ENCODE measurements around the gene TRIM29.
A peak's percentile ranks its signal among the peaks of the same experiment; 100 is the strongest.

TRIM29 gene

DNA sequence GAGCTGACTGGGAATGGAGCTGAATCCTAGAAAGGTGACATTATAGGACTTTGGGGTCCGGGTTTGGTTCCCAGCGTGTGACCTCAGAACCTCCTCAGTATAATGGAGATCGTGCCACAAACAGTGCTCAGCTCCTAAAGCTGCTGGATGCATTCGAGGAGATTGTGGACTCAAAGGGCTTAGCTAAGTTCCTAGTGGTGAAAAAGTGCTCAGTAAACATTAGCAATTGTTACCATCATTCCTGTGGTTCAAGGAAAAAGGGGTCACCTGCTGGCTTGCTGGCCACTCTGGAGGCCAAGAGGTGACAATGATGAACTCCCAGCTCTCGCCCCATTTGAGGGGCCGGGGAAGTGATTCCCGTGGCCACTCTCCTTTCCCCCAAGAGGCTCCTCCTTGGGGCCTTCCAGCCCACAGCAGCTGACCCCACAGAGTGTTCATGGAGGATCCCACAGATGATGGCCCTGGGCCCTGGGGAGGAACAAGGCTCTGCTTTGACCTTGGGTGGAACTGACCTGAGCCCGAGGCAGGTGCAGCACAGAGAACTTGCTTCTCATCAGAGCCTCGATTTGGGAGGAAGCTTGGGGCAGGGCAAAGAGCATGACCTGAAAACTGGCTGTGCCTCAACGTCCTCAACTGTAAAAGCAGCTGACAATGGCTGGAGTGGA is 40.1 kb downstream of the TRIM29 start:
- DNase-seq (ENCODE audit: low read depth in 2 of 2) = no peak

DNA sequence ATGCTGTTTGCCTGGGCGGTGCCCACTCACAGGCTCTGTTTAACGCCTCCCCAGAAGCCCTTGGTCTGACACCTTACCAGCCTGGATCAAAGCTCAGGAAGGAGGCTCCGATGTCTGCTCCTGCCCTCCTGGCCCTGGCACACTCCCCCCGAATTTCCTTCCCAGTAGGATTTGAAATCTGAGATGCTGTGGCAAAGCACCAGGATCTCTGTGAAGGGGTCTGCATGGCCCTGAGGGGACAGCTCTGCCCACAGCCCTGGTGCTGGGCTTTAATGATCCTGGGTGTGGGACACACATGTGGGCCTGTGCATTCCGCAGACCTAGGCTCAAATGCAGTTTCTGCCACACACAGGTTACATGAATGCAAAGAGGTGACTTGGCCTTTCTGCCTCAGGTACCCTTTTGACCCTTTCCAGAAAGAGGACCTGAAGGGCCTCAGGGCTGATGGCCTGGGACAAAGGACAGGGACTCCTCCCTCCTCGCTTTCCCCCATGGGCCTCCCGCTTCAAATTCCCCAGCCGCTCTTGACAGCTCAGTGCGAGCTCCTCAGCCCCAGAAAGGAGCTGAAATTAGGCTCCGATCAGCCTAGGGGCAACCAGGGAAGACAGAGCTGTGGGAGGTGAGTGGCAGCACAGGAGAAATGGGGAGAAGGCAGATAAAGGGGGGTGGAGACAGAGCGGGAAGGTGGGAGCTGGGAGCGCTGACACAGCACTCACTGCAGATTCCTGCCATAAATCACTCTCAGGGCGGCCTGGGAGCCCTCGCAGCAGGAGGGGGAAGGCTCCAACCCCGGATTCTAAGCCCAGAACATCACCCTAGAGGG is 41.3 kb downstream of the TRIM29 start:
- DNase-seq (ENCODE audit: low read depth in 2 of 2) = no peak

DNA sequence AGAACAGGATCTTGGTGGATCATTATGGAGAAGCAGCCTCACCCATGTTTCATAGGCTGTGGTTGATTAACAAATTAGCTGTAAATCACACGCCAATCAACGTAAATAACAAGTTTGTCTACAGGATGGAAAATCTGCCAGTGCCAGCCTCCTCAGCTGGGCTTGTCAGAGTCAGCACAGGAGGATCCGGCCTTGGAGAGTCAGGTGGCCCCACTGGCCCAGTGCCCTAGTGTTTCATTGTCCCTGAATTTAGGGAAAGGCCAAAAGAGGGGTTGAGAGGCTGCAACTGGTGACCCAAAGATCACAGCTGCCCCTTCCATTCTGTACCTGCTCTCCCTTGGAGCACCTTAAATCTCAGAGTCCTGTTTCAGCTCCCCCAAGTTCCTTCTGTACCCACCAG is 42.4 kb downstream of the TRIM29 start:
- DNase-seq (ENCODE audit: low read depth in 2 of 2) = no peak

DNA sequence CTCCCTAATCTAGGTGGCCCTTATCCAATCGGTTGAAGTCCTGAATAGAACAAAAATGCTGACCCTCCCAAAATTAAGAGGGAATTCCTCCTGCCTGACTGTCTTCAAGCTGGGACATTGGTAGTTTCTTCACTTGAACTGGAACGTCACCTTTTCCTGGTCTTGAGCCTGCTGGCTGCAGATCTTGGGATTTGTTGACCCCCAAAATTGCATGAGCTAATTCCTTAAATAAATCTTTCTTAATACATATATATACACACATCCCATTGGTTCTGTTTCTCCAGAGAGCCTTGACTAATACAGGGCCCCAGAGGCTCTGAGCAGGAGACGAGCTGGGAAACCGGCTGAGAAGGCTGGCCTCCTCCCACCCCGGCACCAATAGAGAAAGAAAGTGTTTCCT is 46.2 kb downstream of the TRIM29 start:
- DNase-seq (ENCODE audit: low read depth in 2 of 2) = no peak

DNA sequence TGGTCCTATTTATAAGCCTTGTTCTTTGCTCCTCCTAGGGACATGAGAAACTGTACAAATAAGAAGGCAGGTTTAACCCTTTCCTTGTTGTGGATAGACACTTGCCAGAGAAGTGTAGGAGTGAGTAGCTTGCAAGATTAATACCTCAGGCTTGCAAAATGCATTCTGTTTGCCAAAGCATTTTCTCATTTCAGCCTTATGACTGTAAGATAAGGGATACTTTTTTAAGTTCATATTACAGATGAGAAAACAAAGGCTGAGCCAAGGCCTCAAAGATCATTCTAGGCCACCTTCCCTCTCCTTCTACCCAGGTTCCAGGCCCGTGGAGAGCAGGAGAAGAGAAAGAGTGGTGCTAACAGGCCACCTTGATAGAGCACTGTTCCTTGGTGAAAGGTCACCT is 46.8 kb downstream of the TRIM29 start:
- no peak for DNase-seq (ENCODE audit: low read depth in 2 of 2)

DNA sequence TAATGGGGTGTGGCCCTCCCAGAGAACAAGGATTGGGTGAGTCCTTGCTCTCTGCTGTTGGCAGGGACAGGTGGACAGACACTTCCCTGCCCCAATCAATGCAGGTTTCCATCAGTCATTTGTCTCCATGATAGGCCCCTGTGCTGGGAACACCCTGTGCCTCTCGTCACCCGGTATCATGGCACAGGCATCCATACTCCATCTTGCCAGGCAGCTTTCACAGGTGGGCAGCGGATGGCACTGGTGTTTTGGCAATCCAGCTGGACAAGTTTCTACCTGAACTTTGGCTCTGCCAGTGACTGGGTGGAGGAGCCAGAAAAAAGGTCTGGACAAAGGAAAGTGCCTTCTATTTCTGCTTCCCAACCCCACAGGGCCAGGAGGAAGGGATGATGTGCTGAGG is 47.5 kb downstream of the TRIM29 start:
- DNase-seq (ENCODE audit: low read depth in 2 of 2) = no peak

DNA sequence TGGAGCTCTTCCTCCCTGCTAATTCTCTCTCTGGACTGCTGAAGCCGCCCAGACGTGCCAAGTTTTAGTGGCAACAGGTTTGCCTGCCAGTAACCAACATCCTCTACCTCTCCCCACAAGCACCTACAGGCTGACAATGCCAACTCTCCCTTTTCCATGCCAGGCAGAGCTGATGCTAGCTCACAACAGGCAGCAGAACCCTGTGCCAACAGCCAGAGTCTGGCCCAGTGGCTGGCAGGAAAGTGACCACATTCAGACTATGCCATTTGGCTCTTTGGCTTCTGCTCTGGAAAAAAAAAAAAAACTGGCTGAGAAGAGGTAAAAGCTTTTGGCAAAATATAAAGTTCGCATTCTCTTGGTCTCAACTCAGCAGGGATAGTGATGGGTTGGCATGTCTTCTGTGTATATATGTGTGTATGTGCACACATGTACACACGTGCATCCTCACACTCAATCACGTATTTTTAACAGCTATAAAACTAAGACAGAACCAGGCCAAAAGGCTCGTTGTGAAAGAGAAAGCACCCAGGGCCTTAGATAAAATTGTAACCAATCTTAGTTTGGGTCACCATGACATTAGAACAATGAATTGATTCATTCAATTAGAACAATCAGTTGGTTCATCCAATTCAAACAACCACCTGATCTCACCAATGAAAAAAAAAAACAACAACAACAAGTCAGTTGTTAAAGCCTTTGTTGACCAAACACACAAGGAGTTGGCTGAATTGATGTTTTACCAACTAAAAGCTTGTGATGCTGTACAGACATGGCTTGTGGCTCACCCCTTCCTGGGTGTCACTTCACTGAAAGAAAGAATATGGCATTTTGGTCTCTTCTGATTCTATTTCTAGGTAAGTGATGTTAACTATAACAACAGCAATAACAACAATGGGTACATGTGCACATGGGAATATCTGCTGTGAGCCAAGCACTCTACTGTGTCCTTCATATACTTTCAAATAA is 48.6 kb downstream of the TRIM29 start:
- no peak for DNase-seq (ENCODE audit: low read depth in 2 of 2)

DNA sequence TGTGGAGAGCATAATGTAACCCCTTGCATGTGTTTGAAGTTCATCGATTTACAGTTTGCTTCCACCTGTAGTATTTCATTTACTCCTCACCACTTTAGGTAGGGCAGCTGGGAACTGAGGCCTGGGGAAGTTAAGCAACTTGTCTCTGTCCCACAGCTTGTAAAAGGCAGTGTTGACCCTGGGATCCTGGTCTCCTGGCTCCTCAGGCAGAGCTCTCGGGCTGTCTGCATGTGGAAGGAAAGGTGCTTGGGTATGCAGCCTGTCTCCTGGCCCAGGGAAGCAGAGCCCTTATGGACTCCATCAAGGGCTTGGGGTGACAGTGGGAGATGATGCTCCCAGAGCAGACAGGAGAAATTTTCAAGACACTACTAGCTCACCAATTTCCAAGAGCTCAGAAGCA is 49.9 kb downstream of the TRIM29 start:
- DNase-seq (ENCODE audit: low read depth in 2 of 2) = no peak

DNA sequence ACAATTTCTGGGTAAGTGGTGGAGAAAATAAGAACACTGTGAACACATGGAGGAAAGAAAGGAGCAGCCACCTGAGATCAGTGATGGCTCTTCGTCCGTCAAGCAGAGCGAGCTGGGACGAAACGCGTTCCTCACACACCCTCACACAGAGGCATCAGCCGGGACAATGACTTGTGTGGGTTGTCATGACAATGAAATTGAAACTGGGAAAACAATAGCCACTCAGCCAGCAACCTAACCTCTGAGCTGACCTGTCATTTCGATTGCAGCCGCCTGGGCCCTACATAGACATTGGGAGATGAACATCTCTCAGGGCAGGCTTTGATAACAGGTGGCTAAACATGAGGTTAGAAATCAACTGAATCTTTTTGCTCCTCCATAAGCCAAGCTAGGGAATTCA is 51.3 kb downstream of the TRIM29 start:
- no peak for DNase-seq (ENCODE audit: low read depth in 2 of 2)

DNA sequence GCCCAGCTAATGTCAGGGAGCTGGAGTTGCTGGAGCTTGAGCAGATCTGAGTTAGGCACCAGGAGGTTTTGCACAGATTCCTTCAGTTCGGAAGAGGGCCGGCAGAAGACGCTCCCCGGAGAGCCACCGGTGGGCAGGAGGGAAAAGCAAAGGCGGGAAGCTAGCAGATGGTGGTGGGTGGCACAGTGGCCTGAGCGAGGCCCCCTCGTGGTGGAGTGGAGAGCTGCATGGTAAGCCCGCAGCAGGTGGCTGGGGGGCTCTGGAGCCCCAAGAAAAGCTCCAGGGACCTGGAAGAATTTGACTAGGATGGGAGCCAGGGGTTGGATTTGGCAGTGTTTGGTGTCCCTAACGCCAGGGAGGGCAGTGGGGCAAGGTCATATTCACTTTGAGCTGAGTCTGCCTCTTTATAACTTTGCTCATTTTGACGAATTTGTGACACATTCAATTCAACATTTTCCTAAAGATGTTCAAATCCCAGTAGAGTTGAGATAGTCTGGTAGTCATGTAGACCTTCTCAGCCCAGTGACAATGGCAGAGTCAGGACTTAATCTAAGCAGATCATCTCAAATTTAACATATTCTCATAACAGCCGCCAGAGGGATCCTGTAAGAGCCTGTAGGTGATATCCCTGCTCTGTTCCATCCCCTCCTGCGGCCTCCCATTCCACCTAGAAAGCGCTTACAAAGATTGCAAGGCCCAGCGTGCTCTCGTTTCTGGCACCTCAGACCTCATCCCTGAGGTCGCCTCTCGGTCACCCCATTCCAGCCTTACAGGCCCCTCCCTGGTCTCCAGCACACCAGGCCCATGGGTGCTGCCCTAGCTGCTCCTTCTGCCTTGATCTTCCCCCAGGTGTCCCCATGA is 57.9 kb downstream of the TRIM29 start:
- DNase-seq (ENCODE audit: low read depth in 2 of 2) = peak in 1 of 2 donors; percentile 1

DNA sequence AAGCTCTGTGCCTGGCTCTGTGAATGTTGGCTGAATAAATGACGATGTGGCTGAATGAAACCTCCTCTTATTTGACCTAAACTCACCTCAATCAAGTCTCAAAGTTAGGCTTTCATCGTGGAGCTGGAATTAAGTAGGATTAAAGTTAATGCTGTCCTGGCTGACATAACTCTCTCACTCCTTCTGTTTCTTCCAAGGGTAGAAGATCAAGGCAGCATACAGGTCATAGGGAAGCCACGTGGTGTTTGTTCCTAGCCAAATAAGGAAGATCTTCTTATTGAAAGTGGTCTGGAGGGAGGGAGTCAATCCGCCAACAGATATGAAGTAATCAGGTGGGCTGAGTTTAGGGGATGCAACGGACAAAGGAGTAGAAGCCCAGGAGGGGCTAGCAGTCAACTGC is 59.5 kb downstream of the TRIM29 start:
- DNase-seq (ENCODE audit: low read depth in 2 of 2) = no peak

DNA sequence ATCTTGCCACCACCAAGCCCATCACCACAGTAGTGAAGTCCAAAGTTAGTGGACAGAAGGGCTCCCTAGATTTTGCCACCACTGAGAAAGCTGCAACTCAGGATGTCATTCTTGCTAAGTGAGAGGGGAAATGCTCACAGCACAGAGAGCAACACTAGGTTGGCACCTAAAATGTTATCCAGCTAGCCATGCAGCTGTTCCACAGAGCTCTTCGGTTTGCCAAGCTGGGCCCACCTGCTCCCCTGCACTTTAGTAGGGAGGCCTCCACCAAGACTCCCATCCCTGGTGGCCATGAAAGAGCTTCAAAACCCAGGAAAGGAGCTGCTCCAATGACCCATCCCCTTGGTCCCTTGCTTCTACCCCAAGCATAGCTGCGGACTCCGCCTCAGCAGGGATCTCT is 63.8 kb downstream of the TRIM29 start:
- no peak for DNase-seq (ENCODE audit: low read depth in 2 of 2)

DNA sequence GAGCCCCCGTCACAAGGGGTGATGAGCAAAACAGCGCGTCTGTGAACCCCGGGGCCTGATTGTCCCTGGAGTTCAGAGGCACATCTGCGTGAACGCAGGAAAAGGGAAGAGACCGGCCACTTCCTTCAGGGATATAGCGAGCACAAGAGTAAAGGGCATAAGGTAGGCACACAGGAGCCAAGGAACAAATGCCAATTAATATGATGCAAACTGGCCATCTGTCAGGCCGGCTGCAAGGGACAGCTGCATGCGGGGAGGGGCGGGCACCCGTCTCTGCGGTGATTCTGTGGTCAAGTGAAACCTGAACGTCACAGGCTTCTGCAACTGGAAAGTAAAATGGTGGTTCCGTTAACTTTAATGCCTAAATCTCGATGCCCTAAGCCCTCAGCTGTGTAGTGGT is 64.7 kb downstream of the TRIM29 start:
- DNase-seq (ENCODE audit: low read depth in 2 of 2) = no peak

DNA sequence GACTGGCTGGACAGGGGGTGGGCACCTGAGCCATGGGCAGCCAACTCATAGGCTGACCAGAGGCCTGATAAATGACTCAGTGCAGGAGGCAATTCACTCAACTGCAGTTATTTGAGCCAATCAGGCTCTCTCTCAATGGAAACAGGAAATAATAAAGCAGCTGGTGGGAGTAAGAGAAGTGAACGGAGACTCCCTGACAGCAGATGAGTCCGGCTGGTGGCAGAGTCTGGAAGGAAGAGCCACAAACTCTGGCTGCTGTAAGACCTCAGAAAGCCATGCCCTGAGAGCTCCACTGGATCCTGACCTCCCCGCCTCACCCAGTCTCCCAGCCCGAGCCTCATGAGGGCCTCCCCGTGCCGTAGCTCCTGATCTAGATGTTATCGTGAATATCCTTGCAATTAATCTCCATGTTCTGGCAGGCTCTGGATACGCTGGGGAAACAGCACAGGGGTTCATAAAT is 69.8 kb downstream of the TRIM29 start:
- DNase-seq (ENCODE audit: low read depth in 2 of 2) = no peak

DNA sequence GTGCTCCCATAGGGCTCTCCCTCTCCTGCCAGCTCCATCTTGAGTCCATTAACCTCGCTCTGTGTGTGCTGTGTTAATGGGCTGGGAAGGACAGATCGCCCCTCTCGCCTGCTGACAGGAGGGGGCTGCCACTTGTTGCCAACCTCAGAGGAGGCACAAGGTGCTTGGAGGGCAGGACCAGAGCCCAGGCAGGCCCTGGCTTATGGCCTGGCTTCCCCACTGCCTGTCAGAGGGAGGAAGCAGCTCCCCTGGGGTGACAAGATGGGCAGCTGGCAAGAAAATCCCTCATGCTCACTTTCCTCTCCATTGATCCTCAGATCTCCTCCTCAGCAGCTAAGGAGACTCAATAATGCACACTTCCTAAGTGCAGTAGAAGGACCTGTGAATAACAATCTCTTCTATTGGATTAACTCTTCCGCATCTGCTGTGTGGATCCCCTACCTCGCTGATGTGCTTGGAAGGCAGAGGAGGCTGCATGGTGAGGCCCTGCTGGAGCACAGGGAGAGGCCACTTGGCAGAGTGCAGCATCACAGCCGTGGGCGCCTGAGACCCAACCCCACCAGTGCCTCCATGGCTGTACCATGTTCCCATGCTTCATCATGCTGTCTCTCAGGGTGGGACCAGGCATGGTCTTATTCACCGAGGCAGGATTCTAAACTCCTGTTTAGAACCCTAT is 70.3 kb downstream of the TRIM29 start:
- no peak for DNase-seq (ENCODE audit: low read depth in 2 of 2)

DNA sequence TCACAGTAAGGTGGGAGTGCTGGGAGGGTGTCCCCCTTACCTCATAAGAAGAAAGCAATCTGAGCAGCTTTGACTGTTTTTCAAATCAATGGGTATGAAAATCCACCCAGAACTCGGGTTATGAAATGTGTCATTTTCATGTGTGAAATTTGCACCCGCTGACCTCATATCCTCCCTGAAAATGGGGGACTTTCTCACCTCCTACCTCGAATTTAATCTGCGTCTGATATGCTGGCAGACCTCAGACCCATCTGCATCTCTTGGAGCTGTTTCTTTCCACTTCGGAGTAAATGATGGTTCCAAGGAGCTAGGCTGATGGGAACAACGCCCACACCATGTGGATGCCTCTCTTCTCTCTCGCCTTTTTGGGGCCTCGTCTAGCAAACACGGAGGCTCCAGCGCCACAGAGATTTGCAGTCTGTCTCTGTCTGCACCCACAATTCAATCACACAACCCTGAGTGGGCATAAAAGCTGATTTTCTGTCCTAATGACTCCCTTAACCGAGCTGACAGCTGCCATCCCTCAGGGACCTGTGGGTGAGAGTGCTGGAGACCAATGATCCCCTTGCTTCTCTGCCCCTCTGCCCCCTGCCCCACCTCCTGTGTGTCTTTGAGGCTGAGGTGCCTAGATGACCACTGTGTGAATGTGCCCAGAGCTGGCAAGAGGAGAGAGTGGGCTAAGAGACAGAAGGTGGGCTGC is 71.0 kb downstream of the TRIM29 start:
- no peak for DNase-seq (ENCODE audit: low read depth in 2 of 2)

DNA sequence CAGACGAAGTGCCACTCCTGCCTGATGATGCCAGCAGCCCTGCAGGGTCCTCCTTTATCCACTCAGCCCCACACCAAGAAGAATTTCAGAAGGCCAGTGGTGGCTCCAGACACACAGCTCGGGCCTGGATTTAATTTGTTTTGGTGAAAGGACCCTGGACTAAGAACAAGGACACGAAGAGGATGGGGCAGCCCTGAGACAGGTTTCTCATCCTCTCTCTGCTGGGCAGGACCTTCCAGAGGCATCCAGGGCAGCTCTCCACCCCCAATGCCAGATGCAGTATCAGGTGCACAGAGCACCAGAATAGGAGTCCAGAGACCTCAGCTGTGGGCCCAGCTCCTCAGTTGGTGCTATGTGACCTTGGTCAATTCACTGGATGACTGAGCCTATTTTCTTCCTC is 72.0 kb downstream of the TRIM29 start:
- no peak for DNase-seq (ENCODE audit: low read depth in 2 of 2)

DNA sequence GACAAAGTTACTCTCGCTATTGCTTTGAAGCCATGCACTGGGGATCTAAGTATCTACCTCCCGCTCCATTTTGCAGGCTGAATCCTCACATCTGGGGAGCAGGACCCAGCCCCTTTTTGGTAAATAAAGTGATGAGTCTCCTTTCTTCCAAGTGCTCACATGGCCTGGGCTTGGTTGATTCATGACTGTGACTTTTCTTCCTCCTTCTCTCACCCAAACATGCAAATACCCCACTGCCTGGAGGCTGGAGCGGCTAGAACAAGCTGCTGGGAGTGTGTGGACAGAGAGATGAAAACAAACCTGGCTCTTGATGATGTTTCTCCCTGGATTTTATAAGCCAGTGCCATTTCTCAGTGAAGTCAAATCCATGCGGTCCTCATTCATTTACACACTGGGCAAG is 72.7 kb downstream of the TRIM29 start:
- DNase-seq (ENCODE audit: low read depth in 2 of 2) = no peak

DNA sequence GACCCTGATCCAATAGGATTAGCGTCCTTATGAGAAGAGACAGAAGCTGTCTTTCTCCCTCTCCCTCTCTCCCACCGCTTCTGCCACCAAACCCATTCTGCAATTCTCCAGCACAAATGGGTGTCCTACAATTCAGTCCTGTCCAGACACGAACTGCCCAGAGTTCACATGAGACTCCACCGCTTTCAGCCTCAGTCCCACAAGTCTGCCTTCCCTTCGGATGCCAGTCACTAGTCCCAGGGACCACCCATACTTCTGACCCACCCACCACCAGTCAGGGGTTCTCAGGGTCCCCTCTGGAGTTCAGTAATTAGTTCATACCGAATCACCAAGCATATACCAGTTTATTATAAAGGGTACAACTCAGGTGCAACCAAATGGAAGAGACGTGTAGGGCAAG is 73.6 kb downstream of the TRIM29 start:
- DNase-seq (ENCODE audit: low read depth in 2 of 2) = no peak

DNA sequence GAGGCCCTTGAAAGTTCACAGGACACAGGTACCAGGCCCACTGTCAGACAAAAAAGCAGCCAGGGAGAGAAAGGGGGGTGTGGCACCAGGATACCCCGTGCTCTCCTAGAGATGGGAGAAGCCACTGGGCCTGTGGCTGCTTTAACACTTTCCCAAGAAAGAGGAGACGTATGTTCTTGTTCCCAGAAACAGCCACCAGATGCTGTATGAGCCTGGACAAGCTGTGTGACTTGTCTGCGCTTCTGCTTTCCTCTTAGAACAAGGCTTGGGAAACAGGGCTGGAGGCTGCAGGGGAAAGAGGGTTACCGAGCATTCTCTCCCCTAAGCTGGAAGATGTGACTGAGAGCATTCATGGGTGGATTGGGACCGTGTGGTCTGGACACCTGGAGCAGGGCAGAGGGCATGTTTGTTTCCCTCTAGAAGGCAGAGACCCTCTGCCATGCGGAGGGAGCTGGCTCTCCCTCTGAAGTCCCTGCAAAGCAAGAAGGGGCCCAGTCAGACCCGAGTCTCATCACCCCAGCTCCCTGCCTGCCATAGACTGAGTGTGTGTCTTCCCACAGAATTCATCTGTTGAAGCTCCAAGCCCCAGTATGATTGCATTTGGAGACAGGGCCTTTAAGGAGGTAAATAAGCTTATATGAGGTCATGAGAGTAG is 74.1 kb downstream of the TRIM29 start:
- no peak for DNase-seq (ENCODE audit: low read depth in 2 of 2)
